OCI-LY1 (cell line): Measurements from ENCODE around the gene BMP7.

Experiments
- CTCF ChIP-seq: fragments of 200-600 bp; sonication (generic), shearing (Covaris generic); IDR thresholded peaks from 2 replicates; pipeline ENCODE4 v1.5.1; 2017; ENCODE audit warnings: mild to moderate bottlenecking, antibody characterized with exemption, low read length, moderate library complexity, mixed read lengths
- EZH2 ChIP-seq: fragments of 200-600 bp; sonication (generic), shearing (Covaris generic); IDR thresholded peaks from 2 replicates; pipeline ENCODE4 v1.8.0; 2017; ENCODE audit warnings: borderline replicate concordance, mixed run types, mild to moderate bottlenecking, antibody characterized with exemption, low read length, moderate library complexity, mixed read lengths

- no peak for TF ChIP-seq CTCF
- TF ChIP-seq EZH2, result no peak
Measured at GRCh38 chr20:57283860-57284259, 17.4 kb upstream of the BMP7 start.
